COLO668 (cell line): Measurements from ENCODE around the gene CALN1.
"Not testable (repeated sequence)": the region's sequence is repeated elsewhere in the genome, so short reads cannot be mapped to it uniquely, and the experiment has no call there.

Experiments
- DNase-seq: peaks from one replicate; lab custom pipeline; 2025; ENCODE audit not compliant: unreplicated experiment; lab: John Stamatoyannopoulos, UW

Gene CALN1

DNA sequence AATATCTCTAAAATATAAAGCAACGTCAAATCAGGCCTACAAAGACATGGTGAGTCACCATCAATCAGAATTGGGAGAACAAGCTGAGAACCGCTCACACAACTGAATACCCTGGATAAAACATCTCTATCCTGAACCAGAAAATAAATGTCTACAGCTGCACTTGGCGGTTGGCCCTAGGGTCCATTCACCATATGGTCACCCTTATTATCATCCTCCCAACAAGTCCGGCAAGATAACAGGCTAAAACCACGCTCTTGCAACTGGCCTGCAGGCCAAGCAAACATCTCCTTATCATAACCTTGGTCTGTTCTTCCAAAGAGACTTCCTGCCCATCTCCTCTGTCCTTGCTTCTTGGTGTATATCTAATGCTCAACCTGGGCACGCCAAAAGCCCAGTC lies 310.7 kb downstream of the CALN1 start:
- no peak for DNase-seq

- no peak for DNase-seq
Measured at GRCh38 chr7:72099784-72100183, 312.4 kb downstream of the CALN1 start.

DNA sequence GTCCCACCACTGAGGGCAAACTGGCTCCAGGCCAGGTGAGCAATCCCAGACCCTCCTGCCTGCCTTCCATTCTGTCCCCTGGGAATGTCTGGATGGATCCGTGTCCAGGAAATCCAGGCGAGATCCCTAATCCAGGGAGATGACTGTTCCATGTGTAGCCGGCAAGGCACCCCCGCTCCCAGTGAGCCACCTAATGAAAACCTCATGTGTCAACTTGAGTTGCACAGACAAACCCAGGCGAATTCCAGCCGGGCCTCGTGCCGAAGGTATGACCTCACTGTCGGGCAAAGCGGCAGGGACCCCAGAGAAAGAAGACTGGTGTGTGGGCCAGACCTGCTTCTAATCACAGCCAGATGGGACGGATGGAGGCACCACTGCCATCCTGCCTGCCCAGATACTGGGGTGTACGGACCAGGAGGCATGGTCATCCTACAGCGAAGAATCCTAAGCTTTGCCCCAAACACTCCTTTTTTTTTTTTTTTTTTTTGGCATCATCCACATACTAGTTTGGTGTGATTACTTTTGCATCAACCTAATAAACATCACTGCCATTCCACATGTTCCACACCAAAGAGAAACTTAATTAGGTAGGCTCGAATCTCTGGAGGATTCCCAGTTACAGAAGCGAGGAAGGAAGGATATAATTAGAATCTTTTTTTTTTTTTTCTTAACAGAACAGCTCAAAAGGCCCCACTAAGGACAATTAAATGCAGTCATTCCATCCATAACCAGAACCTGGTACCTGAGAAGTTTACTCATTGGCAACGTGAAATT lies 313.1 kb downstream of the CALN1 start:
- no peak for DNase-seq

DNA sequence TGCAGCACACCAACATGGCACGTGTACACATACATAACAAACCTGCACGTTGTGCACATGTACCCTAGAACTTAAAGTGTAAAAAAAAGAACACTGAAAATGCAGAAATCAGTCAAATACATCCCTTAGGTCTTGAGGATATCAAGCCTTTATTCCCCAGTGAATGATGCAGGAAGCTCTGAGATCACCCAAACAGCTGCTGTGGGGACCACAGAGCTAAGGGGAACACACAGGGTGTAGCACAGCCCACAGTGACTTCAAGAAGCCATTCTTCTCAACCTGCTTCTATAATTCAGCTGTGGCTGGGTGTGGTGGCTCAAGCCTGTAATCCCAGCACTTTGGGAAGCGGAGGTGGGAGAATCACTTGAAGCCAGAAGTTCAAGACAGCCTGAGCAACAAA lies 314.9 kb downstream of the CALN1 start:
- DNase-seq: no peak

DNA sequence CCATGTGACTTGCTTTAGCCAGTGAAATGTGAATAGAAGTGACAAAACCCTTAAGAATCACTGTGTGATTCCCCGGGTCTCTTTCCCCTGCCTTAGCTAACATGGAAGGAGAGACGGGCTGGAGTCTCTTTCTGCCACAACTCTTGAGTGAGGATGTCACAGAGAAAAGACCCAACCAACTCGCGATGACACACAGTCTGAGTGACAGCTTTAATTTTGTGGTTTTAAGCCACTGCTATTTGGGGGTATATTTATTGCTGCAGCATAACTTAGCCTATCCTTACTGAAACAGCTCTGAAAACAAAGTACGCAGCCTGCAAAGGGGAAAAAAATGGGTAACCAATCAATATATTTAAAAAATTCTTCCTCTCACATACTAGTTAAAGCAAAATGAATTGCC lies 319.4 kb downstream of the CALN1 start:
- no peak for DNase-seq

DNA sequence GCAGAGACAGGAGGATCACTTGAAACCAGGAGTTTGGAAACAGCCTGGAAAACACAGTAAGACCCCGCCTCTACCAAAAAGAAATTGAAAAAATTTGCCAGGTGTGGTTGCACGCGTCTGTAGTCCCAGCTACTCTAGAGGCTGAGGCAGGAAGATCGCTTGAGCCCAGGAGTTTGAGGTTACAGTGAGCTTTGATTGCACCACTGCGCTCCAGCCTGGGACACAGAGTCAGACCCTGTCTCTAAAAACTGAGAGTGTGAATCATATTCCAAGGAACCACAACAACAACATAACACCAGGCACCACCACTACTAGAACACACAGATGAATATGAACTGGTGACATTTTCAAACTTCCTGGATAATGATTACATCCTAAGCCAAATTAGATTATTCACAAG lies 324.2 kb downstream of the CALN1 start:
- no peak for DNase-seq

DNA sequence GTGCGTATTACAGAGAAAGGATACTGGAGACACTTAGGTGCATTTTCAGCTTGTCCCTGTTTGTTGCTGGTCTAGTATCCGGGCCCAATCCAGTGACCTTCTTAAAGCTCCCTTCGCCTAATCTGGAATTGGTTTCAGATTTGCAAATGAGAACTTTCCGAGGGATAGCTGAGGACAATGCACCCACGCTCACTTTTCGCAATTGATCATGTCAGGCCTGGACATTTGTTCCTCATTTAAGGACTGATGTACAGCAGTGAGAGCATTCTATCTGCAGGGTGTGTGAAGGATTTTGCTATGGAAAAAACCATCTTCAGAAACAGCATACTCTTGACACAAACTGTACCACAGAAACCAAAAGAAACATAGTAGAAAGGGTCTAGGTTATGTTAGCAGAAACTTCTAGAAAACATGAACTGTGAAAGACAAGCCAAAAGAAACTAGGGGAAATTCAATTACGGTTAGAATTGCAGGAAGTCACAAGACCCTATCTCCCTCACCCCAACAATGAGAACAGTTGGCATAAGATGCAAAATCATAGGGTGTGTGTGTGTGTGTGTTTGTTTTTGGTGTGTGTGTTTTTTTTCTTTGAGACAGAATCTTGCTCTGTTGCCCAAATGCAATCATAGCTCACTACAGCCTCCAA lies 331.1 kb downstream of the CALN1 start:
- no peak for DNase-seq

GRCh38 chr7:72080341-72080766 lies 331.8 kb downstream of the CALN1 start:
- DNase-seq: no peak

DNA sequence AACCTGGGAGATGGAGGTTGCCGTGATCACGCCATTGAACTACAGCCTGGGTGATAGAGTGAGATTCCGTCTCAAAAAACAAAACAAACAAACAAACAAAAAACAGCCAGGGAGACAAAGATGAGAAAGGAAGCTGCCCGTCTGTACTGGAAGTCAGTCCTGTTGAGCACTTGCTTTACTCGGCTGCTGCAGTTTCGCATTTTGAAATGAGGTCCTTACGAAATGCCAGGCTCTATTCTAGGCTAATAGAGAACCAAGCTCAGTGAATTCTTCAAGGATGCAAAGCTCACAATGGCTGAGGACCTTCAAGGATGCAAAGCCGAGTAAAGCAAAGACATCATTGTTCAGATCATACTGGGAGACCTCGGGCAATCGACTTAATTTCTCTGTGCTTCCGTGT lies 333.3 kb downstream of the CALN1 start:
- DNase-seq: no peak

- no peak for DNase-seq
Measured at GRCh38 chr7:72078301-72078700, 333.8 kb downstream of the CALN1 start.

- no peak for DNase-seq
Measured at GRCh38 chr7:72077786-72078185, 334.4 kb downstream of the CALN1 start.

GRCh38 chr7:72072901-72073300 lies 339.2 kb downstream of the CALN1 start:
- no peak for DNase-seq

DNA sequence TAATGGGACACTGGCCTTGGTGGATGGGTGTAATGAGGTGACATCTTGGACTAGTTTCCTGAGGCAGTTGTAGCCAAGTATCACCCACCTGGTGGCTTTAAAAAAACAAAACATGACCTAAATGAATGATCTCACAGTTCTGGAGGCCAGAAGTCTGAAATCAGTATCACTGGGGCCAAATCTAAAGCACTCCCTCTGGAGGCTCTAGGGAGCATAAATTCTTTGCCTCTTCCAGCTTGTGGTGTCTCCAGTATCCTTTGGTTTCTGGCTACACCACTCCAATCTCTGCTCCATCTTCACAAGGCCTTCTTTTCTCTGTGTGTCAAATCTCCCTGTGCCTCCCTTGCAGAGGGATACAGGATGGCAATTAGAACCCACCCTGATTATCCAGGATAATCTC lies 342.9 kb downstream of the CALN1 start:
- DNase-seq: no peak

DNA sequence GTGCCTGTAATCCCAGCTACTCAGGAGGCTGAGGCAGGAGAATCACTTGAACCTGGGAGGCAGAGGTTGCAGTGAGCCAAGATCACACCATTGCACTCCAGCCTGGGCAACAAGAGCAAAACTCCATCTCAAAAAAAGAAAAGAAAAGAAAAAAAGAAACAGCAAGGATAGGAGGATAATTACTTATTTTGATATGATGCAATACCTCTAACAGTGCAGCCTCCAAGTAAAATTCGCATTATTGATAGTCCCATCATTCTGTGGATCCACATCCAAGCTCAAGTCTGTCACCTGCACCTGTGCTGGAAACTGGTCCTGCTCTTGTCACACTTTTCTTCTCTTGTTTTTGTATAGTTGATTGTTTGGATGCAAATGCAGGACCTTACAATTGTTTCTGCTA lies 346.4 kb downstream of the CALN1 start:
- DNase-seq: not testable (repeated sequence)

- no peak for DNase-seq
Measured at GRCh38 chr7:72064916-72065315, 347.2 kb downstream of the CALN1 start.

DNA sequence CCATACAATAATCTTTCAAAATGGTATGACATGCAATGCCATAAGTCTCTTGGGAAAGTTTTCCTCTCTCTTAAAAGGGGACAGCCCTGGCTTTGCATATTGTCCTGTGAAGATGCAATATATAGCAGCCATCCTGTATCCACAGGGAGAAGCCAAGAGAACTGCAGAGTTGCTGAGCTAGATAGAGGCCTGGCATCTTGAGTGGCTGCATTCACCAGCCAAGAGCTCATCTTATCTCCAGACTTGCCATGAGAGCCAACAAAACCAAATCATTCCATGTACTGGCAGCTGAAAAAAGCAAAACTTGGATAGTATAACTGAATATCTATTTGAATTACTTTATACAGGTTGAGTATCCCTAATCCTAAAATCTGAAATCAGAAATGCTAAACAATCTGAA lies 348.8 kb downstream of the CALN1 start:
- no peak for DNase-seq

DNA sequence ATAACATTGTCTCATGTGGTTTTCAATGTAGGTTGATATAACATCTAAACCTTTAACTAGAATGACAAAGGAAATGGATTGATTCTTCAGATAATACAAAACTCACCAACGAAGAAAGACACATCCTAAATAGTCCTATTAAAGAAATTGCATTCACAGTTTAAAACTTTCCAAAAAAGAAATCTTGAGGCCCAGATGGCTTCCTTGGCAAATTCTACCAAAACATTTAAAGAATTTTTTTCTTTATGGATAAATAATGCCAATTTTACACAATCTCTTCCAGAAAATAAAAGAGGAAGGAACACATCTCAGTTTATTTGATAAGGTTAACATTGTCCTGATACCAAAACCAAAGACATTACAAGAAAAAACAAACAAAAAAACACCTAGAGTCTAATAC lies 349.5 kb downstream of the CALN1 start:
- DNase-seq: no peak

DNA sequence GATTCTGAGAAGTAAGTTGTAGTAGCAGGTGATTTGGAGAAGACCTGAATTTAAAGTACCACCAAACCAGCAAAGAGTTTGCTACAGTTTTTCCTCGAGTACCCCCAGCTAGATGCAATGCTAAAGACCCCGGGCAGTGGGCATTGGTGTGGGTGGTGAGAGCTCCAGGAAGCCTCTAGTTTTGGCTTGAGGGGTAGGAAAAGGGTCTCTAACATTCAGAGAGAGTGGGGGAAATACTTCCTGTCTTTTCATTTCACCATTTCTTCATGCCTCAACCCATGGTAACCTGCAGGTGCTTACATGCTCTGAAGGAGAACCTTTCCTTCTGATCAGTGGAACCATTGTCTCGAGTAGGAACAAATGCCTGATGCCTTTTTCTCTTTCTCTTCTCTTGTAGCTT lies 352.2 kb downstream of the CALN1 start:
- no peak for DNase-seq

DNA sequence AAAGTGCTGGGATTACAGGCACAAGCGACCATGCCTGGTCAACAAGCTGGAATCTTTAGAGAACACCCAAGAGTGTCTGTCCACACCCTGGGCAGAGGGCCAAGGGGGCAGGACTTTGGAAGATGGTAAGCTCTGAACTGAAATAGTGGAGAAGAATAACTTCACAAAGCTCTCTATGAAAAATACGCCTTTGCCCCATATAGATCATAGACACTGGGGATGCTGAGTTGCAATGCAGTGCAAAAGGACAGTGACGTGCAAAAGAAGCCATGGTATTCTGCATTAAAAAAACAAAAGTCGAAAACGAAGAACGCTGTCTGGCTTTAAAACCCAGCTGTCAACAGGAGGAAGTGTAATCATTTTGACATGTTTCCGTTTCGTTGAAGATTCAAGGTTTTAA lies 353.6 kb downstream of the CALN1 start:
- no peak for DNase-seq

DNA sequence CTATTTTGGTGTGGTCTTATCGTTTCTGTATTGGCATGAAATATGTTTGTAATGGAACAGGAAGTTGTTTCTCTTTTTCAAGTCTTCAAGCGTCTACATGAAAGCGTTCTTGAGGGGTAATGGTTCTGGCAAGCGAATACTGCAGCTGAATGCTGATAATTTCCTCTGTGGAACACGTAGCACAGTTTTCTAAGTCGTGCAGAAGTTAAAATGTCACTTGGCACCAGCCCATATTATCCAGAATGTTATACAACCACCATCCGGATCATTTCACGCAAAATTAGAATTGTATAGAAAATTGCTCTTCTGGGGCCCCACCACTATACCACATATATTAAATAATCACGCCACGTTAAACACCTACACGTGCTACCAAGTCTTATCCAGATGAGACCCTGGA lies 354.3 kb downstream of the CALN1 start:
- no peak for DNase-seq

DNA sequence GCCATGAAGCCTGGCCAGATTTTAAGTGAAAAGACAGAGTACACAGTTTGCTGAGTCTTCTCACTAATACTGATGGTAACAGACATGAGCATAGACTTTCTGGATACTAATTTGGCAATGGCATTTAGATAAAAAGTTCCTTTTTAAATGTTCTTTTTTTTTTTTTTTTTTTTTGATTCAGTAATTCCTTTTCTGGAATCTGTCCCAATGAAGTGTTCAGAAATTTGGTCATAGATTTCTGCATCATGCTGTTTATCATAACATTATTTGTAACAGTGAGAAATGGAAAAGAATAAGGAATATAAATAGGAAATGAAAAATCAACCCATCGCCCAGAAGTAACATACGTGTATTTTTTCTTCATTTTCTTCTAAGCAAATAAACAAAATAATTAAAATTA lies 354.9 kb downstream of the CALN1 start:
- DNase-seq: no peak

DNA sequence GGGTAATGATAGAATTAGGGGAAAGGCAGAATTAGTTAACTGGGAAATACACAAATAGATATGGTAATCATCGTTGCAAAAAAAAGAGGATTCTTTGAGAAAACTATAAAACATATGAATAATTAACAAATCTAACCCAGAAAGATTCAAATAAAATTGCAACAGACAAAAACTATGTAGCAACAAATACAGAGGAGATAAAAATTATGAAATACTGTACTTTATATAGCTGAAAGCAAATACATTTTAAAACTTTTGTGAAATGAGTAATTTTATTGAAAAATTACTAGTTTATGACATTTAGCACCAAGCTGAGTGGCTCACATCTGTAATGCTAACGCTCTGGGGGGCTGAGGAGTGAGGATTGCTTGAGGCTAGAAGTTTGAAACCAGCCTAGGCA lies 356.7 kb downstream of the CALN1 start:
- DNase-seq: no peak

- no peak for DNase-seq
Measured at GRCh38 chr7:72053292-72053691, 358.8 kb downstream of the CALN1 start.
